ENCODE measurements around the gene RPL6. TPM values are rescaled to one million over a fixed set of nuclear protein-coding genes. Genes with fewer than 3 reads are reported as not detected.

The RPL6 gene
- total and polyA plus RNA-seq, 9 donors: 1,882 to 3,614 (median 2,099) TPM

DNA sequence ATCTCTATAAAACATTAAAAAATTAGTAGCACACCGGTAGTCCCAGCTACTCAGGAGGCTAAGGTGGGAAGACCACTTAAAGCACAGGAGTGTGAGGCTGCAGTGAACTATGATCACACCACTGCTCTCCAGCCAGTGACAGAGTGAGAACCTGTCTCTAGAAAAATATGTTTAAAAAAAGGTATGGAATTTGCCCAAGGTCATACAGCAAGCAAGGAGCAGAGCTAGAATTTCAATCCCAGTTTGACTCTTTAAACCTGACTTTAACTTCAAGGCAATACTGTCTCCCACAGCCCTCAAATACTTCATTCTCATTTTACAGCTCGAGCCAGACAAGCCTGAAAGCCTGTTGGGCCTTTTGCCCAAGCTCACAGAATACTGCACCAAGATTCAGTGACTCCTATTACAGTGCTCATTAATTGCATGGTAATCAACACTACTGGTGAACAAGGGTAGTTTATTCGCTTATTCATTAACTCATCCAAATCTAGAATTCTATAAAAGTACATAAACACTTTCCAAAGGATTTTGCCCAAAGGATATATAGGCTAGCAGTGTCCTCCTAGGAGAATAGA, 35.2 kb downstream of the RPL6 start:
- no peak for TF ChIP-seq EP300 (IDR thresholded peaks at IDR 0.05)
- no peak for TF ChIP-seq CTCF (IDR thresholded peaks at IDR 0.05)
- TF ChIP-seq POLR2A (IDR thresholded peaks at IDR 0.05): no peak
- Histone ChIP-seq H3K27me3 (no peaks in the 10 kb centered on the region), H3K4me3 (no peak overlapping the region), H3K36me3 (no peaks in the 10 kb centered on the region), H3K9me3 (no peaks in the 10 kb centered on the region), H3K27ac (no peak overlapping the region), H3K4me1 (ENCODE audit: insufficient read depth) (no peaks in the 10 kb centered on the region)
- no peak for DNase-seq
- intact Hi-C loops (cut with DNase I): no loop called here
- 77 to 85% (median 78%) methylated on average over 3 of the region's 3 CpGs for WGBS, 3 donors

DNA sequence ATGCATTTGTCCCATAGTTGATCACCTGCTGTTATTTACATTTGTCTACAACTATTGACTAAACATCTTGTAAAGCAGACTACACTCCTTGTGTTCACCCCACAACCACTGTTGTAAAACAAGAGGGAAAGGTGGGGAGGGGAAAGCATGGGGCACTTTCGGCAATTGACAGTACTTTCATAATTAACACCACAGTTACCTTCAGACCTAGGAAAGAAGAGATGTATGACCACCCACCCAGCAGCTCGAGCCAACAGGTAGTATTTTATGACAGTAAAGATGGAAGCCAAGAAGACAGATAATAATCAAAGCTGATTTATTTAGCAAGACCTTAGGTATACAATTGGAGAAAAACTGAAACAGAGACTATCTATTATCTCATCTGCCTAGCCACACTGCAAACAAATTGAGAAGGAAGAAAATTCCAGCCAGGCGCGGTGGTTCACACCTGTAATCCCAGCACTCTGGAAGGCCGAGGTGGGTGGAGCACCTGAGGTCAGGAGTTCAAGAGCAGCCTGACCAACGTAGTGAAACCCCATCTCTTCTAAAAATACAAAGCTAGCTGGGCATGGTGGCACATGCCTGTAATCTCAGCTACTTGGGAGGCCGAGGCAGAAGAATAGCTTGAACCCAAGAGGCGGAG, 38.4 kb downstream of the RPL6 start:
- H3K36me3 ChIP-seq: no peaks in the 10 kb centered on the region
- TF ChIP-seq CTCF (IDR thresholded peaks at IDR 0.05): no peak
- no peak for TF ChIP-seq EP300 (IDR thresholded peaks at IDR 0.05)
- TF ChIP-seq POLR2A (IDR thresholded peaks at IDR 0.05): no peak
- H3K27ac ChIP-seq: no peak overlapping the region
- 83 to 86% (median 85%) methylated on average over 8 of the region's 8 CpGs for WGBS, 3 donors
- H3K4me3 ChIP-seq: no peak overlapping the region
- no peaks in the 10 kb centered on the region for H3K9me3 ChIP-seq
- no peak for DNase-seq
- peaks cover 1% of the 10 kb centered on the region for H3K4me1 ChIP-seq (ENCODE audit: insufficient read depth)
- H3K27me3 ChIP-seq: no peaks in the 10 kb centered on the region
- intact Hi-C loops (cut with DNase I): no loop called here

DNA sequence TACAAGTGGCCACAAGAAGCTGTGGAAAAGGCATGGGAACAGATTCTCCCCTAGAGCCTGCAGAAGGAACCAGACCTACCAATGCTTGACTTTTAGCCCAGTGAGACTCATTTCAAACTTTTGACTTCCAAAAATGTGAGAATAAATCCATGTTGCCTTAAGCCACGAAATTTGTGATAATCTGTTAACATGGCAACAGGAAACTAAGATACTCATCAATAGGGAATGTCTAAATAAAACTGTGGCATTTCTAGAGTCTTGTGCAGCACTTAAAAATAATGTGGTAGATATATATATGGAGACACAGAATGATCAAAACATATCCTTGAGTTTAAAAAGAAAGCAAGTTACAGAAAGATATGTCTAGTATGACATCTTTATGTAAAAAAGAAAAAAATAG, 39.2 kb downstream of the RPL6 start:
- intact Hi-C loops (cut with DNase I): no loop called here
- Histone ChIP-seq H3K4me1 (ENCODE audit: insufficient read depth) (peaks cover 1% of the 10 kb centered on the region), H3K36me3 (no peaks in the 10 kb centered on the region), H3K27ac (no peak overlapping the region), H3K9me3 (no peaks in the 10 kb centered on the region), H3K27me3 (no peaks in the 10 kb centered on the region), H3K4me3 (no peak overlapping the region)
- 18 to 30% (median 29%) methylated on average over 1 of the region's 1 CpG for WGBS, 3 donors
- TF ChIP-seq POLR2A (IDR thresholded peaks at IDR 0.05) (no peak), CTCF (IDR thresholded peaks at IDR 0.05) (no peak), EP300 (IDR thresholded peaks at IDR 0.05) (no peak)
- no peak for DNase-seq

- Histone ChIP-seq H3K4me1 (ENCODE audit: insufficient read depth) (peaks cover 1% of the 10 kb centered on the region), H3K27me3 (no peaks in the 10 kb centered on the region), H3K36me3 (no peaks in the 10 kb centered on the region), H3K4me3 (no peak overlapping the region), H3K9me3 (no peaks in the 10 kb centered on the region), H3K27ac (no peak overlapping the region)
- WGBS, 3 donors: 34 to 37% (median 36%) methylated on average over 6 of the region's 6 CpGs
- intact Hi-C loops (cut with DNase I): no loop called here
- DNase-seq: no peak
- TF ChIP-seq POLR2A (IDR thresholded peaks at IDR 0.05) (no peak), CTCF (IDR thresholded peaks at IDR 0.05) (no peak)
Measured at GRCh38 chr12:112368856-112369255, 40.5 kb downstream of the RPL6 start.

All from ovary (tissue), 9 donors.